LNCAP (cell line): ENCODE results near the gene CEL.

Source experiments
- CTCF ChIP-seq: fragments of 450-650 bp; IDR thresholded peaks from 2 replicates; pipeline ENCODE4 v1.5.1; 2017; ENCODE audit warnings: mild to moderate bottlenecking

Gene CEL

GRCh38 chr9:133119846-133120500, 58.2 kb downstream of the CEL start:
- no peak for TF ChIP-seq CTCF

- no peak for TF ChIP-seq CTCF
Measured at GRCh38 chr9:133120501-133121197, 58.9 kb downstream of the CEL start.
